HG02981 (cell line): ENCODE results near the gene NECAB3.

ENCODE experiments used
- ATAC-seq: cut with Tn5 transposase; IDR thresholded peaks from one replicate; pipeline ENCODE4 v1.9.1; 2021; ENCODE audit warnings: mild to moderate bottlenecking, moderate library complexity; ENCODE audit not compliant: unreplicated experiment

The NECAB3 gene

GRCh38 chr20:33679758-33680485 lies 5.7 kb upstream of the NECAB3 start:
- ATAC-seq: peak; percentile 69

GRCh38 chr20:33677991-33678702 lies 3.9 kb upstream of the NECAB3 start:
- ATAC-seq: no peak

- no peak for ATAC-seq
These were observed 2.7 kb upstream of the NECAB3 start for GRCh38 chr20:33676652-33677645.

GRCh38 chr20:33676121-33676520 lies 1.9 kb upstream of the NECAB3 start:
- ATAC-seq: no peak

- no peak for ATAC-seq
These were observed 1.1 kb upstream of the NECAB3 start for GRCh38 chr20:33675136-33675959.

- ATAC-seq: no peak
These were observed 576 bp downstream of the NECAB3 start for GRCh38 chr20:33673410-33674293.

- no peak for ATAC-seq
These were observed 1.2 kb downstream of the NECAB3 start for GRCh38 chr20:33673114-33673409.

GRCh38 chr20:33672426-33673113 lies 1.7 kb downstream of the NECAB3 start:
- ATAC-seq: no peak

- ATAC-seq: no peak
These were observed 2.5 kb downstream of the NECAB3 start for GRCh38 chr20:33671573-33672288.

GRCh38 chr20:33670715-33671499 lies 3.3 kb downstream of the NECAB3 start:
- no peak for ATAC-seq

GRCh38 chr20:33669873-33670640 lies 4.2 kb downstream of the NECAB3 start:
- no peak for ATAC-seq

GRCh38 chr20:33669224-33669623 lies 5.0 kb downstream of the NECAB3 start:
- no peak for ATAC-seq

GRCh38 chr20:33668466-33669155 lies 5.6 kb downstream of the NECAB3 start:
- ATAC-seq: no peak

GRCh38 chr20:33667676-33668465 lies 6.4 kb downstream of the NECAB3 start:
- ATAC-seq: no peak

GRCh38 chr20:33667245-33667675 lies 7.0 kb downstream of the NECAB3 start:
- ATAC-seq: no peak
